Cardiac muscle cell (in vitro differentiated cells and primary cell): Measurements from ENCODE around the gene ALAS1. TPM values are rescaled to one million over a fixed set of nuclear protein-coding genes. Genes with fewer than 3 reads are reported as not detected.
A peak's percentile ranks its signal among the peaks of the same experiment; 100 is the strongest.

ENCODE experiments used
- DNase-seq, 2 donors: peaks; one replicate each; pipeline versions ENCODE4 v3.0.0 to v3.0.0-alpha.2; 2010 to 2017; ENCODE audit warnings: low read depth in 1 of 2, low spot score in 1 of 2
- H3K27ac ChIP-seq: fragments of 200-600 bp; sonication (generic); 2 replicates; pipeline ENCODE4 v1.5.1; 2016
- H3K27me3 ChIP-seq: fragments of 200-600 bp; sonication (generic); 2 replicates; pipeline ENCODE4 v1.6.0; 2016; ENCODE audit warnings: control low read depth
- H3K36me3 ChIP-seq: fragments of 200-600 bp; sonication (generic); 2 replicates; pipeline ENCODE4 v1.5.1; 2016; ENCODE audit warnings: control low read depth
- H3K4me1 ChIP-seq: fragments of 200-600 bp; sonication (generic); 2 replicates; pipeline ENCODE4 v1.8.1; 2017; ENCODE audit warnings: low read depth, mild to moderate bottlenecking, mixed run types
- H3K4me3 ChIP-seq: fragments of 200-600 bp; sonication (generic); 2 replicates; pipeline ENCODE4 v1.5.1; 2016; ENCODE audit warnings: mild to moderate bottlenecking
- H3K9me3 ChIP-seq: fragments of 200-600 bp; sonication (generic); 2 replicates; pipeline ENCODE4 v1.5.1; 2017; ENCODE audit warnings: low read depth, mild to moderate bottlenecking, control low read depth
- polyA plus RNA-seq: library from polyadenylated mRNA; unstranded; fragments of >200 nt; fragmentation: Nextera tagmentation; extraction: Ambion mirVana; gene quantifications from 2 replicates; pipeline ENCODE4 v1.2.1, GENCODE V29; 2016
- total RNA-seq: library from RNA; depleted of rRNA; stranded (reverse); fragments of >200 nt; gene quantifications from 2 replicates; pipeline ENCODE4 v1.2.3, GENCODE V29; 2016
- TF ChIP-seq, protein P1 (sequence below): IDR thresholded peaks from 2 replicates; pipeline ENCODE4 v1.5.1; 2012; ENCODE audit warnings: low read depth, mild to moderate bottlenecking, low read length

Gene ALAS1
- total and polyA plus RNA-seq, 2 experiments from 2014 or later = 68.7 to 76.5 TPM

DNA sequence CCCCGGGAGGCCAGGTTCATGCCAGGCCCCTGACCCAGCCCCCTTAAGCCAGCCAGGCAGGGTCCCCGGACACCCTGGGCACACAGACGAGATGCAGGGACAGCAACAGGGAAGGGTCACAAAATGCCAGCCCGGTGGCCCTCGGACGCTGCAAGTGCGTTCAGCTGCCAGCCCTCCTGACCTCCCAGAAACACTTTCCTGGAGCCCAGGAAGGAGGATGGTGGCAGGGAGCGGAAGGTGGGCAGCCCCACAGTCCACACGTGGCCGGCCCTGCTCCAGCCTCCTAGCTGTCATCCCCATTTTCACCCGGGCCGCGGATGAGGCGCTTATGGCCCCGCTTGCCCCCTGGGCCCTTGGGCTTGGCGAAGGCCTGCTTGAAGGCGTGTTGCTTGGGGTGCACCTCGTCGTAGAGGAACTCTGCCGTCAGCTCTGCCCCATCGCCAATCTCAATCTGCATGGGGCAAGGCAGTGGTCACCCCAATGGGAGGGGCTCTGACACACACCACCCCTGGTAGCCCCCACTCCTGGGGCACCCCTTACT lies 30.9 kb downstream of the ALAS1 start:
- H3K27ac ChIP-seq = no peak overlapping the region
- H3K9me3 ChIP-seq = no peaks in the 10 kb centered on the region
- no peak for DNase-seq
- TF ChIP-seq, protein P1, sequence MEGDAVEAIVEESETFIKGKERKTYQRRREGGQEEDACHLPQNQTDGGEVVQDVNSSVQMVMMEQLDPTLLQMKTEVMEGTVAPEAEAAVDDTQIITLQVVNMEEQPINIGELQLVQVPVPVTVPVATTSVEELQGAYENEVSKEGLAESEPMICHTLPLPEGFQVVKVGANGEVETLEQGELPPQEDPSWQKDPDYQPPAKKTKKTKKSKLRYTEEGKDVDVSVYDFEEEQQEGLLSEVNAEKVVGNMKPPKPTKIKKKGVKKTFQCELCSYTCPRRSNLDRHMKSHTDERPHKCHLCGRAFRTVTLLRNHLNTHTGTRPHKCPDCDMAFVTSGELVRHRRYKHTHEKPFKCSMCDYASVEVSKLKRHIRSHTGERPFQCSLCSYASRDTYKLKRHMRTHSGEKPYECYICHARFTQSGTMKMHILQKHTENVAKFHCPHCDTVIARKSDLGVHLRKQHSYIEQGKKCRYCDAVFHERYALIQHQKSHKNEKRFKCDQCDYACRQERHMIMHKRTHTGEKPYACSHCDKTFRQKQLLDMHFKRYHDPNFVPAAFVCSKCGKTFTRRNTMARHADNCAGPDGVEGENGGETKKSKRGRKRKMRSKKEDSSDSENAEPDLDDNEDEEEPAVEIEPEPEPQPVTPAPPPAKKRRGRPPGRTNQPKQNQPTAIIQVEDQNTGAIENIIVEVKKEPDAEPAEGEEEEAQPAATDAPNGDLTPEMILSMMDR = no peak
- H3K36me3 ChIP-seq = peaks cover 14% of the 10 kb centered on the region
- H3K27me3 ChIP-seq = no peaks in the 10 kb centered on the region
- no peaks in the 10 kb centered on the region for H3K4me1 ChIP-seq
- no peak overlapping the region for H3K4me3 ChIP-seq

- no peak overlapping the region for H3K27ac ChIP-seq
- no peak overlapping the region for H3K4me3 ChIP-seq
- H3K27me3 ChIP-seq = no peaks in the 10 kb centered on the region
- TF ChIP-seq, protein P1 = no peak
- H3K36me3 ChIP-seq = peaks cover 14% of the 10 kb centered on the region
- H3K4me1 ChIP-seq = no peaks in the 10 kb centered on the region
- DNase-seq = no peak
- no peaks in the 10 kb centered on the region for H3K9me3 ChIP-seq
These were observed 31.7 kb downstream of the ALAS1 start for GRCh38 chr3:52229656-52230055.

DNA sequence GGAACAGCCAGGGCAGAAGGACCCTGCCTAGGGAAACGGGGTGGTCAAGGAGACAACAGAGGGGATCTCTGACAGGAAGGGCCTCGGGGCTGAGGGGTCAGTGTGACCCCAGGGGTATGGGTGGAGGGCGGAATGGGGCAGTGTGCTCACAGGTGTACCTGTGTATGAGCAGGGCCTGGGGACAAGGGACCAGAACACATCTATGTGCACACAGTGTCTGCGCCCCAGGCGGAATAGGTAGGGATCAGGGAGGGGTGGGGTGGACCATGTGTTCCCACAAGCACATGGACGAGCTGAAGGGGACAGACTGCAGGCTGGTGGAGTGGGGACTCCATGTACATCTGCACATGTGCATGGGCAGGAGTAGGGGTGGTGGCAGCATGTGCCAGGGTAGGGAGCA lies 32.5 kb downstream of the ALAS1 start:
- Histone ChIP-seq H3K4me3 (no peak overlapping the region), H3K27ac (no peak overlapping the region), H3K9me3 (no peaks in the 10 kb centered on the region), H3K4me1 (no peaks in the 10 kb centered on the region), H3K27me3 (no peaks in the 10 kb centered on the region), H3K36me3 (peaks cover 14% of the 10 kb centered on the region)
- TF ChIP-seq, protein P1 = no peak
- DNase-seq = no peak

DNA sequence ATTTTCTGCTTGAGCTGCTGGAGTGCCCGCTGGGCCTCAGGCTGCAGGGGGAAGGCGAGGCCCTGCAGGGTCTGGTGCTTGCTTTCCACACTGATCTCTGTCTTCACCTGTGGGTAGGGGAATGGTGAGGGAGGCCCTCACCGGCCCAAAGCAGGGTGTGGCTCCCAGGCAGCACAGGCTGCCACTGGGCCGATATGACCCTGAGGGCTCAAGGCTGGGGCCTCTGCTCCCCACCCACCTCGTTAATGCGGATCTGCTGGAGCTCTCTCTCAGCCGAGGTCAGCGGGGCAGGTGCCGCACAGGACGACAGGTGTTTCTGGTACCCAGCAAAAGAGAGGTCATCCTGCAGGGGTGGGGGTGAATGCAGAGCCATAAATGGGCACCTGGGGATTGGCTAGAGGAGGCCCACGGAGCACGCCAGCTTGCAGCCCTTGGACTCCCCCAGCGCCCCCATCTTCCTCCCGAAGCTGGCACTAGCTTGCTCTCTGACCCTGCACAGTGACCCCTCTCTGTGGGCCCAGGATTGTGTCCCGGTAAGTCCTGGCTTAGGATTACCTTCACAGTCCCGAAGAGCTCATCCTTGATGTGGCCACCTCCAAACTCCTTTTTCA lies 33.0 kb downstream of the ALAS1 start:
- DNase-seq = no peak
- peaks cover 14% of the 10 kb centered on the region for H3K36me3 ChIP-seq
- no peak overlapping the region for H3K27ac ChIP-seq
- no peaks in the 10 kb centered on the region for H3K9me3 ChIP-seq
- TF ChIP-seq, protein P1 = no peak
- no peaks in the 10 kb centered on the region for H3K4me1 ChIP-seq
- no peak overlapping the region for H3K4me3 ChIP-seq
- H3K27me3 ChIP-seq = no peaks in the 10 kb centered on the region

GRCh38 chr3:52231502-52232278 lies 33.7 kb downstream of the ALAS1 start:
- Histone ChIP-seq H3K4me3 (no peak overlapping the region), H3K27ac (no peak overlapping the region), H3K9me3 (no peaks in the 10 kb centered on the region), H3K4me1 (peaks cover 5% of the 10 kb centered on the region), H3K27me3 (no peaks in the 10 kb centered on the region), H3K36me3 (peaks cover 14% of the 10 kb centered on the region)
- DNase-seq = peak; percentile 64 to 65
- TF ChIP-seq, protein P1 = peak; percentile 83
